Sigmoid colon (tissue), 7 donors: ENCODE data around the gene LGMN. TPM values are rescaled to one million over a fixed set of nuclear protein-coding genes. Genes with fewer than 3 reads are reported as not detected.
"Not testable (repeated sequence)": the region's sequence is repeated elsewhere in the genome, so short reads cannot be mapped to it uniquely, and the experiment has no call there.

Experiments used
- DNase-seq: peaks from one replicate; pipeline ENCODE4 v3.0.0-alpha.2; 2019
- H3K27ac ChIP-seq, 4 donors: fragments of 200-600 bp; sonication (generic); one replicate each; pipeline ENCODE4 v1.5.1; 2016 to 2019; ENCODE audit warnings: mild to moderate bottlenecking in 1 of 4
- H3K27me3 ChIP-seq, 3 donors: fragments of 200-600 bp; sonication (generic); one replicate each; pipeline ENCODE4 v1.5.1; 2019; ENCODE audit warnings: mild to moderate bottlenecking in 1 of 3
- H3K36me3 ChIP-seq, 4 donors: fragments of 200-600 bp; sonication (generic); one replicate each; pipeline ENCODE4 v1.5.1; 2016 to 2019
- H3K4me1 ChIP-seq, 4 donors: fragments of 200-600 bp; sonication (generic); one replicate each; pipeline ENCODE4 v1.5.1; 2017 to 2019
- H3K4me3 ChIP-seq, 4 donors: fragments of 200-600 bp; sonication (generic); one replicate each; pipeline ENCODE4 v1.5.1; 2017 to 2019; ENCODE audit warnings: mild to moderate bottlenecking in 2 of 4, moderate library complexity in 1 of 4
- H3K9me3 ChIP-seq, 4 donors: fragments of 200-600 bp in 3 of 4; sonication (generic) in 3 of 4; one replicate each; pipeline versions ENCODE4 v1.5.1 to v1.6.1; 2013 to 2019
- CTCF ChIP-seq, 4 experiments: fragments of 450-650 bp in 3 of 4; fragments of 200-600 bp in 1 of 4; IDR thresholded peaks; one replicate each; pipeline ENCODE4 v1.5.1; 2016 to 2019; ENCODE audit warnings: antibody characterized with exemption in 4 of 4, mild to moderate bottlenecking in 3 of 4, moderate library complexity in 2 of 4
- EP300 ChIP-seq, 4 donors: sonication (generic); formaldehyde crosslinking; IDR thresholded peaks; one replicate each; pipeline ENCODE4 v1.6.1; 2017; ENCODE audit warnings: antibody characterized with exemption in 4 of 4
- POLR2A ChIP-seq, 2 donors: fragments of 450-650 bp; IDR thresholded peaks; one replicate each; pipeline ENCODE4 v1.6.1; 2016; ENCODE audit warnings: antibody characterized with exemption in 2 of 2, mild to moderate bottlenecking in 2 of 2, moderate library complexity in 2 of 2
- POLR2AphosphoS5 ChIP-seq, 4 donors: sonication (generic); formaldehyde crosslinking; IDR thresholded peaks; one replicate each; pipeline ENCODE4 v1.6.1; 2017; ENCODE audit warnings: antibody characterized with exemption in 4 of 4
- whole genome bisulfite sequencing, 2 donors: extraction: QIAGEN DNeasy Blood & Tissue Kit; methylation state at CpG; one replicate each; pipeline ENCODE4 v1.1.7; 2013; 5-methylcytosine and 5-hydroxymethylcytosine counted together
- intact Hi-C: fragments of 100-400 bp; cut with DNase I; formaldehyde crosslinking; loops from one replicate; pipeline ENCODE4 v1.15.1; 2023
- polyA plus RNA-seq, 3 donors: library from polyadenylated mRNA; stranded (reverse); fragments of 200-250 nt; gene quantifications; one replicate each; pipeline ENCODE4 v1.2.3, GENCODE V29; 2013
- total RNA-seq, 4 donors: library from RNA; depleted of rRNA; stranded (reverse); fragments of >200 nt; gene quantifications; one replicate each; pipeline ENCODE4 v1.1.0, GENCODE V29; 2016
- donor health status: healthy with polysubstance abuse.
- donor health status: Bipolar disorder and iron deficiency.
- donor health status: healthy.

The LGMN gene
- total and polyA plus RNA-seq, 7 donors = 35.4 to 361 (median 74.1) TPM

- H3K4me1 ChIP-seq = peaks cover 0 to 16% (median 11%) of the 10 kb centered on the region in 4 donors
- H3K4me3 ChIP-seq = no peak overlapping the region
- peak; percentile 89 for DNase-seq
- H3K27ac ChIP-seq = peak overlapping the region in 3 of 4 donors; percentile 58 to 66 (median 59)
- intact Hi-C loops = loop anchor here (5.0 kb wide), 2 partner anchors 89 to 169 kb away; partner anchors contain the start of gene RIN3
- 17 to 33% methylated on average over 13 of the region's 13 CpGs for WGBS, 2 donors
- no peaks in the 10 kb centered on the region for H3K27me3 ChIP-seq
- peaks cover 12 to 77% (median 40%) of the 10 kb centered on the region in 4 donors for H3K36me3 ChIP-seq
- no peaks in the 10 kb centered on the region for H3K9me3 ChIP-seq
- peak in 1 of 4 donors; percentile 35 for TF ChIP-seq POLR2AphosphoS5 (IDR thresholded peaks at IDR 0.05)
- peak; percentile 70 to 95 (median 92) for TF ChIP-seq CTCF (IDR thresholded peaks at IDR 0.05)
- no peak for TF ChIP-seq POLR2A (IDR thresholded peaks at IDR 0.05)
- TF ChIP-seq EP300 (IDR thresholded peaks at IDR 0.05) = no peak
These were observed 67.4 kb downstream of the LGMN start for GRCh38 chr14:92680781-92681650.

DNA sequence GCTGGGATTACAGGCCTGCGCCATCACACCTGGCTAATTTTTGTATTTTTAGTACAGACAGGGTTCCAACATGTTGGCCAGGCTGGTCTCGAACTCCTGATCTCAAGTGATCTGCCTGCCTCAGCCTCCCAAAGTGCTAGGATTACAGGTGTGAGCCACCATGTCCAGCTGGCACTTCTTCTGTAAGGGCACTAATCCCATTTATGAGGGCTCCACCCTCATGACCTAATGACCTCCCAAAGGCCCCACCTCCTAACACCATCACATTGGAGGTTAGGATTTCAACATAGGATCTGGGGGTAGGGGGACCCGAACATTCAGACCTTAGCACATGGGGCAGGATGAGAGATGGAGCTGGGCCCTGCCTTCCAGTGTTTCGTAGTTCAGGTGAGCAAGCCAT, 68.1 kb downstream of the LGMN start:
- not testable (repeated sequence) for DNase-seq, H3K9me3 ChIP-seq, H3K27me3 ChIP-seq, H3K4me3 ChIP-seq
- H3K27ac ChIP-seq = peak overlapping the region in 3 of 4 donors; percentile 58 to 66 (median 59)
- peaks cover 0 to 17% (median 11%) of the 10 kb centered on the region in 4 donors for H3K4me1 ChIP-seq
- H3K36me3 ChIP-seq = peaks cover 12 to 71% (median 35%) of the 10 kb centered on the region in 4 donors
- WGBS, 2 donors = 80 to 85% methylated on average over 4 of the region's 4 CpGs
- intact Hi-C loops = loop anchor here (5.0 kb wide), 2 partner anchors 88 to 168 kb away; partner anchors contain the start of gene RIN3

GRCh38 chr14:92679246-92679645, 69.2 kb downstream of the LGMN start:
- TF ChIP-seq EP300 (IDR thresholded peaks at IDR 0.05) = no peak
- TF ChIP-seq CTCF (IDR thresholded peaks at IDR 0.05) = no peak
- no peak for TF ChIP-seq POLR2A (IDR thresholded peaks at IDR 0.05)
- TF ChIP-seq POLR2AphosphoS5 (IDR thresholded peaks at IDR 0.05) = no peak
- H3K36me3 ChIP-seq = peaks cover 12 to 60% (median 31%) of the 10 kb centered on the region in 4 donors
- intact Hi-C loops = no loop called here
- no peaks in the 10 kb centered on the region for H3K9me3 ChIP-seq
- H3K27me3 ChIP-seq = no peaks in the 10 kb centered on the region
- H3K27ac ChIP-seq = peak overlapping the region in 1 of 4 donors; percentile 34
- no peak overlapping the region for H3K4me3 ChIP-seq
- 92% methylated on average over 4 of the region's 4 CpGs for WGBS, 2 donors
- peaks cover 0 to 18% (median 11%) of the 10 kb centered on the region in 4 donors for H3K4me1 ChIP-seq
- DNase-seq = peak; percentile 49

- no peaks in the 10 kb centered on the region for H3K27me3 ChIP-seq
- intact Hi-C loops = no loop called here
- H3K9me3 ChIP-seq = no peaks in the 10 kb centered on the region
- TF ChIP-seq CTCF (IDR thresholded peaks at IDR 0.05) (no peak), EP300 (IDR thresholded peaks at IDR 0.05) (no peak)
- 93 to 96% methylated on average over 5 of the region's 5 CpGs for WGBS, 2 donors
- H3K4me3 ChIP-seq = no peak overlapping the region
- DNase-seq = peak; percentile 55
- peaks cover 0 to 18% (median 11%) of the 10 kb centered on the region in 4 donors for H3K4me1 ChIP-seq
- H3K36me3 ChIP-seq = peaks cover 12 to 62% (median 33%) of the 10 kb centered on the region in 4 donors
- H3K27ac ChIP-seq = peak overlapping the region in 1 of 4 donors; percentile 34
These were observed 69.7 kb downstream of the LGMN start for GRCh38 chr14:92678766-92679165.

DNA sequence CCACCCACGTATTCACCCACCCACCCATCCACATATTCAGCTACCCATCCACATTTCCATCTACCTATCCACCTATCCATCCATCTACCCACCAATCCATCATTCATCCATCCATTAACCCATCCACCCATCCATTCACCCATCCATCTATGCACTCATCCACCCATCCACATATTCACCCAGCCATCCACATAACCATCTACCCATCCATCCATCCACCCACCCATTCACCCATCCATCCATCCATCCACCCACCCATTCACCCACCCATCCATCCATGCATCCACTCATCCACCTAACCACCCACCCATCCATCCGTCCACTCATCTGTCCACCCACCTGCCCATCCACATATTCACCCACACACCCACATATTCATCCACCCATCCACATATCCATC, 70.5 kb downstream of the LGMN start:
- intact Hi-C loops = no loop called here
- Histone ChIP-seq H3K36me3 (peaks cover 12 to 63% (median 34%) of the 10 kb centered on the region in 4 donors), H3K4me1 (peaks cover 0 to 18% (median 11%) of the 10 kb centered on the region in 4 donors), H3K4me3 (no peak overlapping the region), H3K27me3 (no peaks in the 10 kb centered on the region), H3K27ac (no peak overlapping the region), H3K9me3 (no peaks in the 10 kb centered on the region)
- DNase-seq = peak; percentile 29
- WGBS, 2 donors = 98 to 99% methylated on average over 2 of the region's 2 CpGs
- TF ChIP-seq POLR2A (IDR thresholded peaks at IDR 0.05) = no peak
- TF ChIP-seq EP300 (IDR thresholded peaks at IDR 0.05) = no peak
- TF ChIP-seq CTCF (IDR thresholded peaks at IDR 0.05) = no peak
- no peak for TF ChIP-seq POLR2AphosphoS5 (IDR thresholded peaks at IDR 0.05)
